Jurkat, Clone E6-1 (cell line): ENCODE measurements around the gene MYOM1.
"Not testable (repeated sequence)": the region's sequence is repeated elsewhere in the genome, so short reads cannot be mapped to it uniquely, and the experiment has no call there.

Experiments used
- DNase-seq: peaks from one replicate; pipeline ENCODE4 v3.0.0-alpha.2; 2011; ENCODE audit warnings: low read depth, low spot score
- H3K4me3 ChIP-seq: 2 replicates; pipeline ENCODE4 v1.5.1; 2011; ENCODE audit warnings: mild to moderate bottlenecking, low read length, control low read depth, moderate library complexity

The MYOM1 gene

DNA sequence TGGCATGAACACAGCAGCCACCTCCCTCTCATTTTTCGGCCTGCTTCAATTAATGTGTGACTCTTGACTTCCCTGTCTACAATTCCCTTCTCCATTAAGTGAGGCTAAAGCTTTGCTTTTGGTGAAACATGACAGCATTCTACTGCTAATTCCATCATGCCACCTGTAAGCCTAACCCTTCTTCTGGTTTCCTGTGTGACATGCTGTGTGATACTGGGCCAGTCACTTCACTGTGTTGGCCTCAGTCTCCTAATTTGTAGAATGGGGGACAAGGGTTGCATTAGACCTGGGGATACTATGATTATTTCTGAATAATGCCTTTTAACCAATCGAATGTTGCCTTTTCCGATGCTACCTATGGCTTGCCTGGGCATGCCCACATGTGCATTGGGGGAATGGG, 146.4 kb downstream of the MYOM1 start:
- not testable (repeated sequence) for H3K4me3 ChIP-seq, DNase-seq

DNA sequence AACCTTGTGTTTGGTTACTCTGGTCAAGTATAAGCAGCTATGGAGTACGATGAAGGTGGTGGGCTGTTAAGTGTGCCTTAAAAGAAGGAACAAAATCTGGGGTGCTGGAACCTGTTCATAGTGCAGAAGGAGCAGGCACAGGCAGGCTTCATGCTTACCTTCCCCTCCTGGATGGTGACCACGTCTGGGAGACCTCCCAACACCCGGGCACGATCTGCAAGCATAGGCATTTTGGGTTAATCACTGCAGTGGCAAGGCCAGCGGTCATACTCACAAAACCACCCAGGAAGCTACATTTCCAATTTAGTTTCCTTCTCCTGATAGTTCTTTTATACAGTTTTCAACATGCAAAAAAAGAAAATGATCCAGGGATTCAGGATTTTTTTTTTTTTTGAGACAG, 148.1 kb downstream of the MYOM1 start:
- no peak overlapping the region for H3K4me3 ChIP-seq
- DNase-seq, result no peak

DNA sequence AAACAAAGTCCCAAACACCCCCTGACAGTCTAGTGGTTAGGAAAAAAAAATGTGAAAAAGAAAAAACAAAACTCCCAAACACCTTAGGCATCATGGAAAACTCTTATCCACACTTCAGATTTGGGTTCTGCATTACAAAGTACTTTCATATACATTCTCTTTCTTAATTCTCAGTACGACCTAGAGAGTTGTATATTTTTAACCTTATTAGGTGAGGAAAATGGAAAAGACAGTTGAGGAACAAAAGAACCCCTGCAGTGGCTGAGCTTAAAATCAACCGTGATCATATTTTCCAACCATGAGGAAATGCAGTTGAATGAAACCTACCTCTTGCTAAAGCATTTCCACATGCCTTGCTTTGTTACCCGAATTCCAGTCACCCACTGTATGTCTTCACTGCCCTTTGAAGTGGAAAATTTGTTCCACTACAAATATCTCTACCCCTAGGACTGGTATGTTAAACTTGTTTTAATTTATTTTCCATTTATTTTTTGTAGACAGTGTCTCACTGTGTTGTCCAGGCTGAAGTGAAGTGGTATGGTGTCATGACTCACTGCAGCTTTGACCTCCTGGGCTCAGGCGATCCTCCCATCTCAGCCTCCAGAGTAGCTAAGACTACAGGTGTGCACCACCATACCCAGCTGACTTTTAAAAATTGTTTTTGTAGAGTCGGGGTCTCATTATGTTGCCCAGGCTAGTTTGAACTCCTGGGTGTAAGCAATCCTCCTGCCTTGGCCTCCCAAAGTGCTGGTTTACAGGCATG, 149.9 kb downstream of the MYOM1 start:
- no peak for DNase-seq
- H3K4me3 ChIP-seq, result no peak overlapping the region

DNA sequence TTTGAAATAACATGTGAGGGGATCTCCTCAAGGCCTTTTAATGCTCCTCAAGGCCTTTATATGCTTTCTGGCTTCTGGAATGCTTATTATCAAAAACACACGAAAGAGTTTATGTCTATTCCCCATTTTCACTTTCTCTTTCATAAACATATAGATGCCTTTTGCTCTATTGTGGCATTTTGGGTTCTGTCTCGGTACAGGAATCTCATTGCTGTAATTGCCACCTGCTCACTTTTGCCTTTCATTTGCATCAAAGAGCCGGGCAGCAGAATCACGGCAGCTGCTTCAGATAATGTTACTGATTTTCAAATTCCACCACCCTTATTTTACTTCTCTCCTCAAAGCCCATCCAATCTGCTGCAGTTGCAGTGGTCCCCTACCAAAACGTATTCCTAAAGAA, 152.0 kb downstream of the MYOM1 start:
- H3K4me3 ChIP-seq, result no peak overlapping the region
- no peak for DNase-seq

DNA sequence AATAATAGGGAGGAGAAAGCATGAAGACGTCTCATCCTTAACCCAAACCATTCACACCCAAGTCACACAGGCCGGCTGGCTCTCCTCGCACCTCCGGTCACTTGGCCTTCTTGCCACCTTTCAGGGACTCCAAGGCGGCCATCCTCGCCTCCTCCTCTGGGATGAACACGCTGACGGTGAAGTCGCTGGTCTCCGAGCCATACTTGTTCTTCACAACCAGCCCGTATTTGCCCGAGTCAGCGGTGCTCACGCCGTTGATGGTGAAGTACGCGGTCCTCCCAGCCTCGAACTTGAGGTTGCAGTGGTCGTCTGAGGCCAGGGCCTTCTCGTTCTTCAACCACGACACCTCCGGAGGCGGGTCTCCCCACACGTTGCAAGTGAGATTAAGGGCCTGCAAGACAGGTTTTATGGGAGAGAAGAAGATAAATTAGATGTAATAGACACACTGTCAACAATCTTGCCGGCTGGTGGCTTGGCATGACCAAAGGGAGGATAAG, 152.6 kb downstream of the MYOM1 start:
- no peak for DNase-seq
- no peak overlapping the region for H3K4me3 ChIP-seq

DNA sequence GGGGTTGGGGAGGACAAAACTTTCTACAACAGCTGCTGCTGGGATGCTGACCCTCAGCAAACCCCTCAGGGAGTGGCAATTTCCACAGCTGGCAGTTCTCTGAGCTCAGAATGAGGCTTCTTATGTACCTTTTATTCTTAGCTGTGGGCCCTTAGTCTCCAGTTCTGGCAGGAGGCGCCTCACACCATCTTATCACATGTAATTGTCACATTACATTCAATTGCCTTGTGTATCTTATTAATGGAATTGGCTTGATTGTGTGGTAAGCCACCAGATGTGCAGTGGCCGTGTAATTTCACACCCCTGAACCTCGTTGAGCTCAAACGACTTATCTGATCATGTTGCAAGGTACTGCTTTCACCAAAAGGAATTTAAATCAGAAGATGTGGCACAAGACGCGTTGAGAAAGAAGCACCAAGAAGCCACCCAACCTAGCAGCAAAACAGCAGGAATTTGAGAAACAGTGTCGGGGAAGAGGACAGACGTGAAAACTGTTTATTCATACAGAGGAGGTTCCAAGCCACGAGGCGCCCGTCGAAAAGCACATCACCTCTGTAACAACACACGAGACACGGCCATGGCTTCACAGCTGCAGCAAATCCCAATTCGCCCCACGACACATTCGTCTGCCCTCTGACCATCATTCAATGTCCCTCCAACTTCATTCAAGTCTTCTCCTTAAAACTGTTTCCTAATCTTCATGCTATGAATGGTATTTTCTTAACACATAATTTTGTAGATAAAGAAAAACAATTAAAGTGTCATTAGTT, 153.2 kb downstream of the MYOM1 start:
- no peak overlapping the region for H3K4me3 ChIP-seq
- DNase-seq, result no peak

DNA sequence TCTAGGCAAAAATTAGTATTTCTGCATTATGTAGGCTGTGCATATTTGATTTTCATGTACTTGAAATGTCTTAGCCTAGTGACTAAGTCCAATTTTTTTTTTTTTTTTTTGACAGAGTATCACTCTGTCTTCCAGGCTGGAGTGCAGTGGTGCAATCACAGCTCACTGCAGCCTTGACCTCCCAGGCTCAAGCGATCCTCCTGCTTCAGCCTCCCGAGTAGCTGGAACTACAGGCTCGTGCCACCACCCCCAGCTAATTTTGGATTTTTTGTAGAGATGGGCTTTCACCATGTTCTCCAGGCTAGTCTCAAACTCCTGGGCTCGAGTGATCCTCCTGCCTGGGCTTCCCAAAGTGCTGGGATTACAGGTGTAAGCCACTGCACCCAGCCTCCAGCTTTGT, 156.0 kb downstream of the MYOM1 start:
- not testable (repeated sequence) for H3K4me3 ChIP-seq, DNase-seq

DNA sequence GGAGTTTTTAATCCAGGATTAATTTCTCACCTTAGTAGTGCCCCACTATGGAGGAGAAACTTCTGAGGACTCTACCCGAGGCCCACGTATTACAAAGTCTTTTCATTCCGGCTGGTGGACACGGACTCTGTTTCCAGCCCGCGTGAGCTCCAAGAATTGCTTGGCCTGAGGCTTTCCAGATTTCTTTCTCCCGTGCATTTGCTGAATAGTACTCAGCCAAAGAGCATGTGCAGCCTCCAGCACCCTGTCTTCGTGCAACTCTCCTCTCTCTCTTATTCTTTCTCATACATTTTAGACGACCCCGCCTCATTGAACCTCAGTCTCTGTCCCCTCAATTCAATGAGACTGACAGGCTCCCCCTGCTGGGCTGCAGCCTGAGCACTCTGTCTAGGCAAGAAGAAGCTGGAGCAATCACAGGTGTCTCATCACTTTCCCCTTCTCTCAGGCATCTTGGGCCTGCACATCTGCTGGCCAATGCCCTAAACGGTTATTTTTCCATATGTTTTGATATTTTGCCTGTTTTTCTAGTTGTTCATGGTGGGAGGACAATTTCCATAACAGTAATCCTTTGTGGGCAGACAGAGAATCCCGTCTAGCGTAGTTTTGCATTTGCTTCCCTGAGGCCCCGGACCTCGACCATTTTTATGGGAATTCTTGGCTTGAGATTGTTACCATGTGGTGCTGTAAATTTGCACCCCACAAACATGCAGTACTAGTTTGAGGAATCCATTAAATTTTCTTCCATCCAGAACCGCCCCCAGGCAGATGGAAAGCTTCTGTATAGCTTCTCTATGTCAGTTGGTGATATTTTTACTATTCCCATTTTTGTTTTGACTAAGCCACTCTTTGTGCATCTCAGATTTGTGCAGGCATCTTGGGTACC, 156.7 kb downstream of the MYOM1 start:
- peak; percentile 23 for DNase-seq
- no peak overlapping the region for H3K4me3 ChIP-seq

DNA sequence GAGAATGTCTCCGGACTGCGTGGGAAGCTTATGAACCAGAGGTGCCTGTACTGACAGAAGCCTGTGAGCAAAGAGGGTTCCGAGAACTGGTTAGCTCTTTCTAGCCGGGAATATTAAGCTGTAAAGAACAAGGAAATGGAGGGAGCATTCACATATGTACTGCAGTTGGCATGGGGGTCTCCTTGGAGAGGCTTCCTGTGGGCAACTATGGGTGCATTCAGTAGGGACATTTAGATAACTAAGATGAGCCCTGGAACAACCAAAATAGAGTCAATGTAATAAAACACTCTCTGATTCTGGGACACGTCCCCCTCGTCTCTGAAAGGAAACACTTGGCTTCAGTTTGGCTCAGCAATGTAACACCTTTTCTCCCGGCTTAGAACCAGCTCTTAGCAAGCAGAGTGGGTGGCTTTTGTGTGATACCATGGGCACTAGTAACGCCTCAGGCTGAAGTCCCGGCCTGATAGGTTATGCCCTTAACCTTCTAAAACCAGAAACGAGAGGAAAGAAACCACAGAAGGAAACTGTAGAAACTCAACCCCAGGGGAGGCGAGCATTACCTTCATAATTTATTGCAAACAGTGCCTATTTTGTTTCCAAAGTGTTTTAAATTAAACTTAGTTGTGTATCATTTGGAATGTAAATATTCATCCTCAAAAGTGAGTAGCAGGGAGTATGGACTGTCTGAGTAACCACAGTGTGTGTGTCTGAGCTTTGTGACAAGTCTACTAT, 158.0 kb downstream of the MYOM1 start:
- no peak for DNase-seq

DNA sequence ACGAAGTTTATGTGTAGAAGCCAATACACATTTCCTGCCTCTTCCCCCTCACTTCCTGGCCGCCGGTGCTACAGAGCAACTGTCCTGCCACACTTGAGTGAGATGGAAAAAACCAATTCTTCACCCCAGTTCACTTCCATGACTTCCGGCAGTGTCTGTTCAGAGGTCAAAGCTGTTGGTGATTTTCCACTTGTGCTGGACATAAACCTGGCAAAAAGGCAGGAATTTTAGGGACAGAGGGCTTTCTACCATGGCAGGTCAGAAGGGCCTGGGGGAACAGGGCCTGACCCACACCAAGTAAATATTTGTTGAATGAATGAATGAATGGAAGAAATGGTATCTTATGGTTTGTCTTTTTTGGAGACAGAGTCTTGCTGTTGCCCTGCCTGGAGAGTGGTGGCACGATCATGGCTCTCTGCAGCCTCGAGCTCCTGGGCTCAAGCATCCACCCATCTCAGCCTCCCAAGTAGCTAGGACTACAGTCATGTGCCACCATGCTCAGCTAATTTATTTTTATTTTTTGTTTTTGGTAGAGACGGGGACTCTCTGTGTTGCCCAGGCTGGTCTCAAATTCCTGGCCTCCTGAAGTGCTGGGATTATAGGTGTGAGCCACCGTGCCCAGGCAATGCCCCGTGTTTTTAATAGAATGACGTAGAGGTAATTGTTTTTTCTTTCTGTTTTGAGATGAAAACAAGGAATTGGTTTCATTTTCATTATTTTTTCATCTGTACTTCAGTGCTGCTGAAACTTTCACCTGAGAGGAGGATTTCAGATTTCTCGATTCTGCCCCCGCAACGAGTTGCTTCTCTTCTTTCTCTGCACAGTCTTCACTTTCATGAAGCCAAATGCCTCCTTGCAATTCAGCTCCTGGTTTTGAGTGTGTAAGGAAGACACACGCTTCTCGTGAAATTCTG, 158.8 kb downstream of the MYOM1 start:
- no peak overlapping the region for H3K4me3 ChIP-seq
- DNase-seq, result no peak

More for the DNA sequence above, 158.0 kb downstream of the MYOM1 start:
- H3K4me3 ChIP-seq, result no peak overlapping the region

DNA sequence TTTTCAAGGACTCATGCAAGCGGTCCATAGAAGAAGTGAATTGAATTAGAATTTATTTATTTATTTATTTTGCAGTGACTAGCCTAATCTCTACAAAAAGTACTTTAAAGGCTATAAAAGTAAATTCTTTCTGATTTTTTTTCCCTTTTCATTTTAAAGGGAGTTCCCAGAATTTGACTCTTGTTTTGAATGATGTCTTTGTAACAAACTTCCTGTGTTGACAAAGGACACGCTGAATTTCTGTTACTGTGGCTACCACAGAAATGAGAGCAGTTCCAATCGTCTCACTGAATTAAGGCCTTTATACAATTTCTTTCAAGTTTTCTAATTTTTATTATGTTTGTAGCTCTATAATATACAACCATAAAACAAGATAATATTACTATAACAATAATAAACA, 160.5 kb downstream of the MYOM1 start:
- DNase-seq, result no peak
- no peak overlapping the region for H3K4me3 ChIP-seq

DNA sequence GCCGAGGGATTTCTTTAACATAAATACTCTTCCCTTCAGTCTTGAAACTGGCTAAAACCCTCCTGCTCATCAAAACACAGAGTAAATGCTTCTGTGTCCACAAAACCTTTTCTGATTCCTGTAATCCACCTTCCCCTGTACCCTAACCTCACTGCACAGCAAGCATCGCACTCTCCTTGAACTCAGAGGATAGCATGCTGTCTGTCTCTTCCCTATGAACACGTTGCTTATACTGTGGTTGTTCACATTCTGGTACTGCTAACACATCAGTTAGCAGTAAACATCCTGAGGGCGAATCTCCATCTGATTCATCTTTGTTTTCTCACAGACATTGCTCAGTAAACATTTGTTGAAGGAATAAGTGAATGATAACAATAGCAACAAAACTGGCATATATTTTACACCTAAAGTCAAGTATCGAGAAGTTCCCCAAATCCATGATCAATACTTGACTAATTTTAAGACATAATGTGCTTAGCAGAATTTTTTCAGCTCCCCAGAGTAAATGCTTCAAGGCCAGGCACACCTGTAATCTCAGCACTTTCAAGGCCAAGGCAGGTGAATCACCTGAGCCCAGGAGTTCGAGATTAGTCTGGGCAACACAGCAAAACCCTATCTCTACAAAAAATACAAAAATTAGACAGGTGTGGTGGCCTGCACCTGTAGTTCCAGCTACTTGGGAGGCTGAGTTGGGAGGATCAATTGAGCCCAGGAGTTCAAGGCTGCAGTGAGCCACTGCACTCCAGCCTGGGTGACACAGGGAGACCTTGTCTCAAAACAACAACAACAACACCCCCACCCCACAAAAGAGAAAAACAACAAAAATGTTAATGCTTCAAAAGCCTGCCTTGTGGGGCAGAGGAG, 161.2 kb downstream of the MYOM1 start:
- no peak for DNase-seq
- no peak overlapping the region for H3K4me3 ChIP-seq

DNA sequence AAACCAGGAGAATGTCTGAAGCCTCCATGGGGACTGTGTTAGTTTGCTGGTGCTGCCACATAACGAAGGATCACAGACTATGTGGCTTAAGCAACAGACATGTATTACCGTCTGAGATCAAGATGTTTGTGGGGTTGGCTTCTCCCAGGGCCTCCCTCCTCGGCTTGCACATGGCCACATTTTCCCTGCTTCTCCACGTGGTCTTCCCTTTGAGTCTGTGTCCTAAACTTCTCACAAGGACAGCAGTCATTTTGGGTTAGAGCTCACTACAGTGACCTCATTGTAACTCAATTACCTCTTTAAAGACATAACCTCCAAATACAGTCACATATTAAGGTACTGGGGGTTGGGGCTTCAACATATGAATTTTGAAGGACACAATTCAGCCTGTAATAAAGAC, 162.2 kb downstream of the MYOM1 start:
- DNase-seq, result no peak
- no peak overlapping the region for H3K4me3 ChIP-seq

DNA sequence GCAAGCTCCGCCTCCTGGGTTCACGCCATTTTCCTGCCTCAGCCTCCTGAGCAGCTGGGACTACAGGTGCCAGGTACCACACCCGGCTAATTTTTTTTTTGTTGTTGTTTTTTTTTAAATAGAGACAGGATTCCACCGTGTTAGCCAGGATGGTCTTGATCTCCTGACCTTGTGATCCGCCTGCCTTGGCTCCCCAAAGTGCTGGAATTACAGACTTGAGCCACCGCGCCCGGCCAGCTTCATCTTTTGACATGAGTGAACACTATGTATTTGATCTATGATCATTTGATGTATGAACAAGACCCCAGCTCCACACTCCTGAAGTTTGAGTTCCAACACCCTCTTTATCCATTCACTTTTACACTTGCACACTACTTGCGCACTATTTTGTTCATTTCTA, 163.5 kb downstream of the MYOM1 start:
- no peak overlapping the region for H3K4me3 ChIP-seq
- no peak for DNase-seq

DNA sequence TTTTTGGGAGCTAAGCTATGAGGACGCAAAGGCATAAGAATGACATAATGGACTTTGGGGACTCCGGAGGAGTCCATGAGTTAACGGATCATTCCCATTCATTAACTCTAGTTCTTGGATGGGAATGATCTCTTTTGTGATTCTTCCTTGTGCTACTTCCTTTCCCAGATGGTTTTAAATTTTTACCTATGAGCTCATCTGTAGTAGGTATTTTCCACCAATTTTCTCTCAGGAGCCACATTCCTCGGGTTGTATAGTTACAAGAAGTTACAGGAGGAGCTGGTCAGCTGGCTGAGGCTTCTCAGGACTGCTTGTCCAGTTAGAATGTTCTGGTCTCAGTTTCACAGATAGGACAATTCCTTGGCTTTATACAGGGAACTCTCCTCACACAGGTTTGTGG, 164.0 kb downstream of the MYOM1 start:
- H3K4me3 ChIP-seq, result no peak overlapping the region
- no peak for DNase-seq

DNA sequence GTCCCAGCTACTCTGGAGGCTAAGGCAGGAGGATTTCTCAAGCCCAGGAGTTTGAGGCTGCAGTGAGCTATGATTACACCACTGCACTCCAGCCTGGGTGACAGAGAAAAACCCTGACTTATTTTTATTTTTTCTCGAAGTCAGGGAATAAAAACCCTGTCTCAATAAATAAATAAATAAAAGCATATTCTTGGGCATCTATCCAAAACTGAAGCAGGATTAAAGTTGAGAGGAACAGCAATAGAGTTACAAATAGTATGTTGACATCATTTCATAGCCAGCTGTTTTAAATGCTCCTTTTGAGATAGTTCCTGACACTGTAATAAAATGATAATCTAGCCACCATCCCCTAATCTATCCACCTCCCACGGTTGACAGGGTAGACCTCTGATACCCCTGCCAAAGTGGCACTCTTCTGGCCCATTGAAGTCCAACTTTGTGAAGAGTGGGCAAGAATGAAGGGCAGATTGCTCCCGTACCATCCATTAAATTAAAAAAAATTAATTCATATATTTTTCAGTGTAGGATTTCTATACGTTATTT, 164.5 kb downstream of the MYOM1 start:
- DNase-seq, result no peak
- H3K4me3 ChIP-seq, result no peak overlapping the region

DNA sequence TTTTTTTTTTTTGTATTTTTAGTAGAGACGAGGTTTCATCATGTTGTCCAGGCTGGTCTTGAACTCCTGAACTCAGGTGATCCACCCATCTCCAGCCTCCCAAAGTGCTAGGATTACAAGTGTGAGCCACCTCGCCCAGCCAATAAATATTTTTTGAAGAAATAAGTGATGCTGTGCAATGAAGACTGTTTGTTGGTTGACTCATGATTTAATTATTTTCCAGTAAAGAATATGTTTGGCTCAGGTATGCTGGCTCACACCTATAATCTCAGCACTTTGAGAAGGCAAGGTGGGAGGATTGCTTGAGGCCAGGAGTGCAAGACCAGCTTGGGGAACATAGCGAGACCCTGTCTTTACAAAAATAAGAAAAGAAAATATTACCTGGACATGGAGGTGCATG, 165.0 kb downstream of the MYOM1 start:
- no peak overlapping the region for H3K4me3 ChIP-seq
- DNase-seq, result no peak
